A673 (cell line): ENCODE results near the gene SPX. TPM values are rescaled to one million over a fixed set of nuclear protein-coding genes. Genes with fewer than 3 reads are reported as not detected.
A peak's percentile ranks its signal among the peaks of the same experiment; 100 is the strongest.

Source experiments
- Bru-seq: library from RNA; stranded (reverse); fragments of 400-500 nt; gene quantifications from one replicate; lab custom pipeline; 2021; lab: Mats Ljungman, UMichigan
- BruChase-seq, 2 experiments: library from RNA; stranded (reverse); fragments of 400-500 nt; gene quantifications; one replicate each; lab custom pipeline; 2021; lab: Mats Ljungman, UMichigan
- BruUV-seq: library from RNA; stranded (reverse); fragments of 400-500 nt; replicated peaks from 2 replicates; lab custom pipeline; 2021; lab: Mats Ljungman, UMichigan
- CTCF ChIA-PET: fragments of 300-600 bp; sonication (Branson Sonifier 250); formaldehyde crosslinking; loops from one replicate; lab custom pipeline; 2022; ENCODE audit warnings: antibody characterized with exemption; lab: Charles Lee
- POLR2A ChIA-PET: fragments of 300-600 bp; sonication (Branson Sonifier 250); formaldehyde crosslinking; loops from one replicate; lab custom pipeline; 2022; ENCODE audit warnings: antibody characterized with exemption; ENCODE audit not compliant: low non-redundant PET; lab: Charles Lee
- DNase-seq: peaks from one replicate; pipeline ENCODE4 v3.0.0-alpha.2; 2015; ENCODE audit warnings: low spot score
- H3K27ac ChIP-seq: fragments of 200-600 bp; sonication (generic); 2 replicates; pipeline ENCODE4 v1.5.1; 2016; ENCODE audit warnings: mixed run types, low read depth, mild to moderate bottlenecking, mixed read lengths, antibody characterized with exemption, low read length; ENCODE audit not compliant: poor library complexity, severe bottlenecking
- H3K27me3 ChIP-seq: fragments of 200-600 bp; sonication (generic); replicated peaks from 2 replicates; pipeline ENCODE4 v1.6.1; 2017; ENCODE audit warnings: mixed run types, low read depth, mild to moderate bottlenecking, mixed read lengths, antibody characterized with exemption, low read length; ENCODE audit not compliant: insufficient read depth, poor library complexity
- H3K36me3 ChIP-seq: fragments of 200-600 bp; sonication (generic); 2 replicates; pipeline ENCODE4 v1.6.1; 2016; ENCODE audit warnings: mixed run types, mild to moderate bottlenecking, mixed read lengths, antibody characterized with exemption, low read length; ENCODE audit not compliant: insufficient read depth, poor library complexity, severe bottlenecking
- H3K4me1 ChIP-seq: fragments of 200-600 bp; sonication (generic); 2 replicates; pipeline ENCODE4 v1.6.1; 2017; ENCODE audit warnings: mixed run types, mild to moderate bottlenecking, mixed read lengths, antibody characterized with exemption, low read length; ENCODE audit not compliant: insufficient read depth, poor library complexity, severe bottlenecking
- H3K4me3 ChIP-seq: fragments of 200-600 bp; sonication (generic); 2 replicates; pipeline ENCODE4 v1.5.1; 2016; ENCODE audit warnings: low read depth, mixed run types, mild to moderate bottlenecking, mixed read lengths, low read length; ENCODE audit not compliant: poor library complexity, severe bottlenecking
- H3K9me3 ChIP-seq: fragments of 200-600 bp; sonication (generic); 2 replicates; pipeline ENCODE4 v1.6.1; 2016; ENCODE audit warnings: mixed run types, low read depth, mild to moderate bottlenecking, mixed read lengths, antibody characterized with exemption, low read length; ENCODE audit not compliant: poor library complexity, severe bottlenecking
- EZH2 ChIP-seq: fragments of 200-600 bp; sonication (generic); IDR thresholded peaks from 2 replicates; pipeline ENCODE4 v1.6.1; 2017; ENCODE audit warnings: borderline replicate concordance, low read depth, mild to moderate bottlenecking, mixed read lengths, antibody characterized with exemption, low read length; ENCODE audit not compliant: poor library complexity, severe bottlenecking
- intact Hi-C: fragments of 100-400 bp; cut with micrococcal nuclease; formaldehyde crosslinking; loops from one replicate; pipeline ENCODE4 v1.10.0; 2022; ENCODE audit not compliant: unreplicated experiment
- long read RNA-seq: library from polyadenylated mRNA; stranded (forward); transcript quantifications from one replicate; pipeline ENCODE4 v2.0.0, GENCODE V29; 2022
- total RNA-seq: library from RNA; stranded (reverse); gene quantifications from 2 replicates; pipeline ENCODE4 v1.2.3, GENCODE V29; 2021
- TF ChIP-seq, protein P1 (sequence below): fragments of 300-800, 200-600 bp; sonication (generic); conservative IDR thresholded peaks from 2 replicates; pipeline ENCODE4 v1.5.1; 2017; ENCODE audit warnings: low read depth, mild to moderate bottlenecking, antibody characterized with exemption, low read length, moderate library complexity, mixed read lengths

Gene SPX, protein sequence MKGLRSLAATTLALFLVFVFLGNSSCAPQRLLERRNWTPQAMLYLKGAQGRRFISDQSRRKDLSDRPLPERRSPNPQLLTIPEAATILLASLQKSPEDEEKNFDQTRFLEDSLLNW
- total RNA-seq (0.28 and 0.85 TPM in 2 replicates), Bru-seq, nascent RNA (percentile 20 among the genes with signal in this experiment), BruChase-seq, experiment 1, labeled RNA remaining after a 2-hour chase (percentile 24 among the genes with signal in this experiment), BruChase-seq, experiment 2, labeled RNA remaining after a 6-hour chase (percentile 26 among the genes with signal in this experiment)
- long read RNA-seq, partial matches to known transcripts, result 1 of 5 reads
- long read RNA-seq, other reads (novel, unspliced or antisense), result 0 of 5 reads

- Histone ChIP-seq H3K4me3 (peak within 1 kb of the TSS; percentile 58), H3K9me3 (no peaks in the 10 kb centered on the region), H3K4me1 (peaks cover 9% of the 10 kb centered on the region), H3K27ac (no peak within 1 kb of the TSS), H3K27me3 (peaks cover 25% of the 10 kb centered on the region), H3K36me3 (no peaks in the 10 kb centered on the region)
- POLR2A ChIA-PET, result no interaction called here
- CTCF ChIA-PET, result no interaction called here
- no TSS peak for BruUV-seq
- intact Hi-C loops, result no loop called here
- peak; percentile 38 for DNase-seq
- TF ChIP-seq, protein P1, sequence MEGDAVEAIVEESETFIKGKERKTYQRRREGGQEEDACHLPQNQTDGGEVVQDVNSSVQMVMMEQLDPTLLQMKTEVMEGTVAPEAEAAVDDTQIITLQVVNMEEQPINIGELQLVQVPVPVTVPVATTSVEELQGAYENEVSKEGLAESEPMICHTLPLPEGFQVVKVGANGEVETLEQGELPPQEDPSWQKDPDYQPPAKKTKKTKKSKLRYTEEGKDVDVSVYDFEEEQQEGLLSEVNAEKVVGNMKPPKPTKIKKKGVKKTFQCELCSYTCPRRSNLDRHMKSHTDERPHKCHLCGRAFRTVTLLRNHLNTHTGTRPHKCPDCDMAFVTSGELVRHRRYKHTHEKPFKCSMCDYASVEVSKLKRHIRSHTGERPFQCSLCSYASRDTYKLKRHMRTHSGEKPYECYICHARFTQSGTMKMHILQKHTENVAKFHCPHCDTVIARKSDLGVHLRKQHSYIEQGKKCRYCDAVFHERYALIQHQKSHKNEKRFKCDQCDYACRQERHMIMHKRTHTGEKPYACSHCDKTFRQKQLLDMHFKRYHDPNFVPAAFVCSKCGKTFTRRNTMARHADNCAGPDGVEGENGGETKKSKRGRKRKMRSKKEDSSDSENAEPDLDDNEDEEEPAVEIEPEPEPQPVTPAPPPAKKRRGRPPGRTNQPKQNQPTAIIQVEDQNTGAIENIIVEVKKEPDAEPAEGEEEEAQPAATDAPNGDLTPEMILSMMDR, result no peak
- no peak for TF ChIP-seq EZH2
Observed at GRCh38 chr12:21526053-21526452, at the start of gene SPX. TSS of gene SPX (plus strand) at chr12:21526296. CDS start at chr12:21526473, 177 bp downstream.

GRCh38 chr12:21476949-21477348, 49.1 kb upstream of the SPX start:
- Histone ChIP-seq H3K9me3 (no peaks in the 10 kb centered on the region), H3K4me1 (no peaks in the 10 kb centered on the region), H3K27me3 (no peaks in the 10 kb centered on the region), H3K4me3 (no peak overlapping the region), H3K36me3 (peaks cover 42% of the 10 kb centered on the region), H3K27ac (no peak overlapping the region)
- CTCF ChIA-PET, result no interaction called here
- BruUV-seq, result no TSS peak
- no peak for DNase-seq
- no peak for TF ChIP-seq EZH2
- TF ChIP-seq, protein P1, result no peak
- POLR2A ChIA-PET, result no interaction called here
- intact Hi-C loops, result no loop called here

DNA sequence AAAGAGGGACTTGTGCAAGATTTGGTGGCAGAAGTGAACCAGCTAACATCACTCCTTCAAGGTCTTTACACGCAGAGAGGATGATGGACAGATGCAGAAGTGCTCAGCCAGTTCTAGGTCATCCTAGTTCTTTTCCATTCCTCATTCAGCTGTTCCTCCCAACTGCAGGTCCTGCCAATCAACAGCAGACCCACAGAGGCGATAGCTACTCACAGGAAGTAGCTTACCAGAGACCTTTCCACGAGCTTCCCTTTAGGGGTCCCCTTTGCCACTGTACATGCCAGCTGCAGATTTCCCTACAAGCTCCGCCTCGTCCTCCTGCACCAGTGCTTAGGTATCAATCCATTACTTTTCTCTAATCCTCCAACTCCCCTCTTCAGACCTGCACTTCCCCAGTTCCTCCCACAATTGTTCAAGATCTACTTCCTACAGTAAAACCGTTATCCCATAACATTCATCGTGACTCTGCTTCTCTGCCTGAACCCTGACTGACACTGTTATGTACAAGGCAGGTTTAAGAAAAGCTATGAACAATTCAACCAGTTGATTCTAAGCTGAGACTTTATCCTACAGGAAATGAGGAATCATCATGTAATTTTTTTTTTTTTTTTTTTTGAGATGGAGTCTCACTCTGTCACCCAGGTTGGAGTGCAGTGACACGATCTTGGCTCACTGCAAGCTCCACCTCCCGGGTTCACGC, 47.2 kb upstream of the SPX start:
- CTCF ChIA-PET, result interaction anchor here (0.6 kb wide), 1 partner anchor 180 kb away, joined by 3 read pairs; no protein-coding TSS in a partner anchor
- H3K27me3 ChIP-seq, result no peaks in the 10 kb centered on the region
- H3K27ac ChIP-seq, result no peak overlapping the region
- H3K36me3 ChIP-seq, result peaks cover 40% of the 10 kb centered on the region
- no peaks in the 10 kb centered on the region for H3K9me3 ChIP-seq
- DNase-seq, result no peak
- no TSS peak for BruUV-seq
- no peaks in the 10 kb centered on the region for H3K4me1 ChIP-seq
- H3K4me3 ChIP-seq, result no peak overlapping the region
- TF ChIP-seq EZH2, result no peak
- TF ChIP-seq, protein P1, result no peak
- POLR2A ChIA-PET, result no interaction called here
- intact Hi-C loops, result no loop called here
